Nephron (organoid): ENCODE data around the gene GVQW3.

Source experiments
- H3K27ac Mint-ChIP-seq, 3 experiments: 2 replicates each; pipeline ENCODE4 v1.8.0; 2020; ENCODE audit warnings: mixed read lengths in 3 of 3, mild to moderate bottlenecking in 2 of 3, moderate library complexity in 1 of 3
- H3K27me3 Mint-ChIP-seq: 2 replicates; pipeline ENCODE4 v1.8.0; 2021; ENCODE audit warnings: low read depth, mild to moderate bottlenecking, moderate library complexity, mixed read lengths
- H3K36me3 Mint-ChIP-seq: 2 replicates; pipeline ENCODE4 v1.8.0; 2020; ENCODE audit warnings: low read depth, mixed read lengths
- H3K4me1 Mint-ChIP-seq: 2 replicates; pipeline ENCODE4 v1.8.0; 2020; ENCODE audit warnings: mixed read lengths
- H3K4me3 Mint-ChIP-seq, 3 experiments: 2 replicates each; pipeline ENCODE4 v1.8.0; 2020; ENCODE audit warnings: mild to moderate bottlenecking in 3 of 3, mixed read lengths in 3 of 3, moderate library complexity in 2 of 3
- H3K9me3 Mint-ChIP-seq: 2 replicates; pipeline ENCODE4 v1.8.0; 2020; ENCODE audit warnings: mixed read lengths
- CTCF ChIP-seq, 3 experiments: fragments of 200-600 bp; sonication (generic); IDR thresholded peaks; one replicate each; pipeline ENCODE4 v1.5.0; 2021; ENCODE audit warnings: antibody characterized with exemption in 3 of 3; ENCODE audit not compliant: unreplicated experiment in 3 of 3

Gene GVQW3

GRCh38 chr11:76415073-76415472, 34.0 kb downstream of the GVQW3 start:
- Mint-ChIP-seq H3K4me1 (peaks cover 26% of the 10 kb centered on the region), H3K36me3 (no peaks in the 10 kb centered on the region), H3K27me3 (peaks cover 13% of the 10 kb centered on the region), H3K27ac (no peak overlapping the region), H3K9me3 (peaks cover 4% of the 10 kb centered on the region), H3K4me3 (no peak overlapping the region)
- TF ChIP-seq CTCF (IDR thresholded peaks at IDR 0.05; ENCODE audit: unreplicated experiment in 3 of 3), result no peak

- Mint-ChIP-seq H3K4me3 (no peak overlapping the region), H3K36me3 (no peaks in the 10 kb centered on the region), H3K4me1 (no peaks in the 10 kb centered on the region), H3K27me3 (peaks cover 6% of the 10 kb centered on the region), H3K9me3 (peaks cover 4% of the 10 kb centered on the region), H3K27ac (no peak overlapping the region)
- no peak for TF ChIP-seq CTCF (IDR thresholded peaks at IDR 0.05; ENCODE audit: unreplicated experiment in 3 of 3)
These were observed 38.8 kb downstream of the GVQW3 start for GRCh38 chr11:76419896-76420295.

GRCh38 chr11:76424379-76424778, 43.3 kb downstream of the GVQW3 start:
- Mint-ChIP-seq H3K9me3 (peaks cover 1% of the 10 kb centered on the region), H3K4me1 (peaks cover 13% of the 10 kb centered on the region), H3K4me3 (no peak overlapping the region), H3K27me3 (peaks cover 6% of the 10 kb centered on the region), H3K36me3 (no peaks in the 10 kb centered on the region), H3K27ac (no peak overlapping the region)
- TF ChIP-seq CTCF (IDR thresholded peaks at IDR 0.05; ENCODE audit: unreplicated experiment in 3 of 3), result no peak

GRCh38 chr11:76424891-76425290, 43.8 kb downstream of the GVQW3 start:
- TF ChIP-seq CTCF (IDR thresholded peaks at IDR 0.05; ENCODE audit: unreplicated experiment in 3 of 3), result no peak

GRCh38 chr11:76426660-76427059, 45.5 kb downstream of the GVQW3 start:
- H3K4me3 Mint-ChIP-seq, result no peak overlapping the region
- H3K27me3 Mint-ChIP-seq, result peaks cover 6% of the 10 kb centered on the region
- no peaks in the 10 kb centered on the region for H3K9me3 Mint-ChIP-seq
- no peak for TF ChIP-seq CTCF (IDR thresholded peaks at IDR 0.05; ENCODE audit: unreplicated experiment in 3 of 3)
- no peaks in the 10 kb centered on the region for H3K36me3 Mint-ChIP-seq
- H3K27ac Mint-ChIP-seq, result peak overlapping the region in 1 of 3 experiments; percentile 4
- peaks cover 13% of the 10 kb centered on the region for H3K4me1 Mint-ChIP-seq

More at GRCh38 chr11:76424891-76425290, 43.8 kb downstream of the GVQW3 start:
- Mint-ChIP-seq H3K4me3 (no peak overlapping the region), H3K36me3 (no peaks in the 10 kb centered on the region), H3K4me1 (peaks cover 13% of the 10 kb centered on the region), H3K9me3 (no peaks in the 10 kb centered on the region), H3K27me3 (peaks cover 6% of the 10 kb centered on the region), H3K27ac (no peak overlapping the region)

GRCh38 chr11:76436020-76436419, 54.9 kb downstream of the GVQW3 start:
- H3K4me3 Mint-ChIP-seq, result no peak overlapping the region
- H3K9me3 Mint-ChIP-seq, result no peaks in the 10 kb centered on the region
- H3K27me3 Mint-ChIP-seq, result no peaks in the 10 kb centered on the region
- peaks cover 8% of the 10 kb centered on the region for H3K36me3 Mint-ChIP-seq
- no peak overlapping the region for H3K27ac Mint-ChIP-seq
- no peak for TF ChIP-seq CTCF (IDR thresholded peaks at IDR 0.05; ENCODE audit: unreplicated experiment in 3 of 3)
- H3K4me1 Mint-ChIP-seq, result no peaks in the 10 kb centered on the region
